ENCODE data around the gene AURKB.
"Not testable (repeated sequence)": the region's sequence is repeated elsewhere in the genome, so short reads cannot be mapped to it uniquely, and the experiment has no call there.

The AURKB gene

GRCh38 chr17:8176197-8176940 is 34.0 kb downstream of the AURKB start, which contains the start of gene TMEM107:
TMEM107 (minus strand) TSS chr17:8176380; CDS start chr17:8176286, 94 bp downstream.
- DNase-seq: peak; percentile 91
- no peaks in the 10 kb centered on the region for H3K9me3 ChIP-seq (ENCODE audit: severe bottlenecking)
- no peaks in the 10 kb centered on the region for H3K27me3 ChIP-seq (ENCODE audit: insufficient read depth, low read depth, severe bottlenecking)
- peak within 1 kb of the TSS; percentile 65 for H3K4me3 ChIP-seq (ENCODE audit: low read depth, low read length)
- TF ChIP-seq CTCF (IDR thresholded peaks at IDR 0.05; ENCODE audit: low read depth, low read length): 0 out of 2 replicates have a peak, but pooled peaks have one; percentile 16
- no peaks in the 10 kb centered on the region for H3K36me3 ChIP-seq
- peak within 1 kb of the TSS; percentile 89 for H3K27ac ChIP-seq

- peak overlapping the region; percentile 89 for H3K27ac ChIP-seq
- H3K4me3 ChIP-seq (ENCODE audit: low read depth, low read length): peak overlapping the region; percentile 65
- no peaks in the 10 kb centered on the region for H3K27me3 ChIP-seq (ENCODE audit: insufficient read depth, low read depth, severe bottlenecking)
- H3K36me3 ChIP-seq: no peaks in the 10 kb centered on the region
- no peak for TF ChIP-seq CTCF (IDR thresholded peaks at IDR 0.05; ENCODE audit: low read depth, low read length)
- no peak for DNase-seq
- no peaks in the 10 kb centered on the region for H3K9me3 ChIP-seq (ENCODE audit: severe bottlenecking)
These were observed 34.6 kb downstream of the AURKB start for GRCh38 chr17:8175795-8176196.

GRCh38 chr17:8173871-8174322 is 36.5 kb downstream of the AURKB start:
- Histone ChIP-seq H3K4me3 (ENCODE audit: low read depth, low read length) (peak overlapping the region; percentile 50), H3K36me3 (no peaks in the 10 kb centered on the region), H3K9me3 (ENCODE audit: severe bottlenecking) (no peaks in the 10 kb centered on the region), H3K27ac (peak overlapping the region; percentile 99), H3K27me3 (ENCODE audit: insufficient read depth, low read depth, severe bottlenecking) (no peaks in the 10 kb centered on the region)
- no peak for TF ChIP-seq CTCF (IDR thresholded peaks at IDR 0.05; ENCODE audit: low read depth, low read length)
- no peak for DNase-seq

- Histone ChIP-seq H3K27me3 (ENCODE audit: insufficient read depth, low read depth, severe bottlenecking) (no peaks in the 10 kb centered on the region), H3K27ac (peak overlapping the region; percentile 99), H3K9me3 (ENCODE audit: severe bottlenecking) (no peaks in the 10 kb centered on the region), H3K36me3 (no peaks in the 10 kb centered on the region), H3K4me3 (ENCODE audit: low read depth, low read length) (peak overlapping the region; percentile 50)
- no peak for TF ChIP-seq CTCF (IDR thresholded peaks at IDR 0.05; ENCODE audit: low read depth, low read length)
- DNase-seq: peak; percentile 84
These were observed 37.1 kb downstream of the AURKB start for GRCh38 chr17:8173056-8173870.

GRCh38 chr17:8170186-8170585 is 40.2 kb downstream of the AURKB start:
- DNase-seq: peak; percentile 80

GRCh38 chr17:8167526-8167925 is 42.8 kb downstream of the AURKB start:
- Histone ChIP-seq H3K36me3 (peaks cover 1% of the 10 kb centered on the region; the same call in 1 of the 2 replicates), H3K27ac (no peak overlapping the region), H3K9me3 (ENCODE audit: severe bottlenecking) (no peaks in the 10 kb centered on the region), H3K4me3 (ENCODE audit: low read depth, low read length) (no peak overlapping the region), H3K27me3 (ENCODE audit: insufficient read depth, low read depth, severe bottlenecking) (no peaks in the 10 kb centered on the region)
- no peak for TF ChIP-seq CTCF (IDR thresholded peaks at IDR 0.05; ENCODE audit: low read depth, low read length)
- no peak for DNase-seq

More at GRCh38 chr17:8170186-8170585, 40.2 kb downstream of the AURKB start:
- not testable (repeated sequence) for H3K9me3 ChIP-seq (ENCODE audit: severe bottlenecking); H3K36me3 ChIP-seq; H3K27me3 ChIP-seq (ENCODE audit: insufficient read depth, low read depth, severe bottlenecking)
- H3K4me3 ChIP-seq (ENCODE audit: low read depth, low read length): peak overlapping the region; percentile 51
- peak overlapping the region; percentile 66 for H3K27ac ChIP-seq

Measured in WERI-Rb-1 (cell line).